NCI-H2196 (cell line): ENCODE data around the gene NUDT1.

Source experiments
- DNase-seq: peaks from one replicate; lab custom pipeline; 2025; ENCODE audit not compliant: unreplicated experiment; lab: John Stamatoyannopoulos, UW

NUDT1 gene

GRCh38 chr7:2241580-2242540 is at the start of gene NUDT1, which contains the start of gene MRM2:
Gene NUDT1 (plus strand): TSS chr7:2242226. CDS start chr7:2244575, 2,349 bp downstream.
Gene MRM2 (minus strand): TSS chr7:2242205. CDS start chr7:2242169, 36 bp downstream.
- peak; percentile 90 for DNase-seq

GRCh38 chr7:2192831-2193534 is 49.0 kb upstream of the NUDT1 start:
- peak; percentile 75 for DNase-seq

GRCh38 chr7:2193575-2194305 is 48.3 kb upstream of the NUDT1 start:
- peak; percentile 39 for DNase-seq

- DNase-seq, result peak; percentile 90
Measured at GRCh38 chr7:2195400-2196246, 46.4 kb upstream of the NUDT1 start.

GRCh38 chr7:2196381-2197378 is 45.3 kb upstream of the NUDT1 start:
- DNase-seq, result peak; percentile 21

GRCh38 chr7:2197436-2198155 is 44.4 kb upstream of the NUDT1 start:
- DNase-seq, result no peak

GRCh38 chr7:2198206-2198605 is 43.8 kb upstream of the NUDT1 start:
- peak; percentile 93 for DNase-seq

- DNase-seq, result no peak
Measured at GRCh38 chr7:2198760-2199159, 43.3 kb upstream of the NUDT1 start.

GRCh38 chr7:2199528-2199927 is 42.5 kb upstream of the NUDT1 start:
- DNase-seq, result no peak

- no peak for DNase-seq
Measured at GRCh38 chr7:2199956-2200583, 42.0 kb upstream of the NUDT1 start.

- no peak for DNase-seq
Measured at GRCh38 chr7:2200584-2200980, 41.4 kb upstream of the NUDT1 start.

- no peak for DNase-seq
Measured at GRCh38 chr7:2201128-2201527, 40.9 kb upstream of the NUDT1 start.

GRCh38 chr7:2201686-2202360 is 40.2 kb upstream of the NUDT1 start:
- DNase-seq, result no peak

- DNase-seq, result no peak
Measured at GRCh38 chr7:2202361-2202761, 39.7 kb upstream of the NUDT1 start.

- DNase-seq, result no peak
Measured at GRCh38 chr7:2202901-2203765, 38.9 kb upstream of the NUDT1 start.

GRCh38 chr7:2203766-2204300 is 38.2 kb upstream of the NUDT1 start:
- DNase-seq, result no peak
